Nephron progenitor cell (in vitro differentiated cells): ENCODE data around the gene ACVR1B.

Source experiments
- DNase-seq: peaks from one replicate; pipeline ENCODE4 v3.0.0; 2021
- H3K27ac Mint-ChIP-seq: 2 replicates; pipeline ENCODE4 v1.8.0; 2021; ENCODE audit warnings: mild to moderate bottlenecking, moderate library complexity, mixed read lengths
- H3K27me3 Mint-ChIP-seq: 2 replicates; pipeline ENCODE4 v1.8.0; 2021; ENCODE audit warnings: mild to moderate bottlenecking, low read depth, mixed read lengths; ENCODE audit not compliant: poor library complexity
- H3K36me3 Mint-ChIP-seq: 2 replicates; pipeline ENCODE4 v1.8.0; 2021; ENCODE audit warnings: low read depth, mixed read lengths
- H3K4me1 Mint-ChIP-seq: 2 replicates; pipeline ENCODE4 v1.8.0; 2021; ENCODE audit warnings: mixed read lengths
- H3K4me3 Mint-ChIP-seq: 2 replicates; pipeline ENCODE4 v1.8.0; 2021; ENCODE audit warnings: mild to moderate bottlenecking, moderate library complexity, mixed read lengths
- H3K9me3 Mint-ChIP-seq: 2 replicates; pipeline ENCODE4 v1.8.0; 2021; ENCODE audit warnings: mild to moderate bottlenecking, moderate library complexity, mixed read lengths
- CTCF ChIP-seq: fragments of 200-600 bp; sonication (generic); IDR thresholded peaks from 2 replicates; pipeline ENCODE4 v1.5.0; 2021; ENCODE audit warnings: antibody characterized with exemption

The ACVR1B gene

GRCh38 chr12:52032804-52033445, 81.4 kb downstream of the ACVR1B start:
- Mint-ChIP-seq H3K9me3 (no peaks in the 10 kb centered on the region), H3K27ac (peak overlapping the region; percentile 95), H3K4me3 (peak overlapping the region; percentile 82), H3K4me1 (peaks cover 60% of the 10 kb centered on the region), H3K27me3 (peaks cover 28% of the 10 kb centered on the region), H3K36me3 (no peaks in the 10 kb centered on the region)
- peak; percentile 95 for DNase-seq
- no peak for TF ChIP-seq CTCF

GRCh38 chr12:52033446-52034140, 82.1 kb downstream of the ACVR1B start:
- Mint-ChIP-seq H3K27me3 (peaks cover 27% of the 10 kb centered on the region), H3K4me3 (peak overlapping the region; percentile 67), H3K36me3 (no peaks in the 10 kb centered on the region), H3K27ac (peak overlapping the region; percentile 75), H3K9me3 (no peaks in the 10 kb centered on the region), H3K4me1 (peaks cover 67% of the 10 kb centered on the region)
- no peak for TF ChIP-seq CTCF
- no peak for DNase-seq

GRCh38 chr12:52035190-52035589, 83.7 kb downstream of the ACVR1B start:
- peak overlapping the region; percentile 18 for H3K4me3 Mint-ChIP-seq
- no peaks in the 10 kb centered on the region for H3K9me3 Mint-ChIP-seq
- H3K4me1 Mint-ChIP-seq = peaks cover 58% of the 10 kb centered on the region
- H3K36me3 Mint-ChIP-seq = no peaks in the 10 kb centered on the region
- no peak for TF ChIP-seq CTCF
- peaks cover 36% of the 10 kb centered on the region for H3K27me3 Mint-ChIP-seq
- H3K27ac Mint-ChIP-seq = no peak overlapping the region
- DNase-seq = no peak

GRCh38 chr12:52035926-52036325, 84.4 kb downstream of the ACVR1B start:
- Mint-ChIP-seq H3K27ac (no peak overlapping the region), H3K4me1 (peaks cover 51% of the 10 kb centered on the region), H3K4me3 (peak overlapping the region; percentile 78)

GRCh38 chr12:52036587-52037171, 85.2 kb downstream of the ACVR1B start:
- H3K27ac Mint-ChIP-seq = no peak overlapping the region
- H3K27me3 Mint-ChIP-seq = peaks cover 36% of the 10 kb centered on the region
- H3K4me3 Mint-ChIP-seq = peak overlapping the region; percentile 78
- H3K36me3 Mint-ChIP-seq = no peaks in the 10 kb centered on the region
- DNase-seq = peak; percentile 85
- no peak for TF ChIP-seq CTCF
- H3K4me1 Mint-ChIP-seq = peaks cover 49% of the 10 kb centered on the region
- no peaks in the 10 kb centered on the region for H3K9me3 Mint-ChIP-seq

More at GRCh38 chr12:52035926-52036325, 84.4 kb downstream of the ACVR1B start:
- H3K9me3 Mint-ChIP-seq = no peaks in the 10 kb centered on the region
- DNase-seq = no peak
- no peak for TF ChIP-seq CTCF
- H3K36me3 Mint-ChIP-seq = no peaks in the 10 kb centered on the region
- H3K27me3 Mint-ChIP-seq = peaks cover 36% of the 10 kb centered on the region
